SK-N-SH (cell line): Measurements from ENCODE around the gene TSHR. TPM values are rescaled to one million over a fixed set of nuclear protein-coding genes. Genes with fewer than 3 reads are reported as not detected.

Source experiments
- CTCF ChIA-PET: fragments of 300-600, 350-600 bp; formaldehyde crosslinking; extraction: SDS; loops from one replicate; lab custom pipeline; 2021; lab: Yijun Ruan, JAX
- POLR2A ChIA-PET: fragments of 350-600 bp; sonication (Branson Sonifier 250); formaldehyde crosslinking; extraction: SDS; loops from one replicate; lab custom pipeline; 2020; ENCODE audit warnings: antibody characterized with exemption, inconsistent platforms; lab: Yijun Ruan, JAX
- DNase-seq: peaks from one replicate; pipeline ENCODE4 v3.0.0; 2012
- H2AFZ ChIP-seq: fragments of 200-600 bp; sonication (generic); 2 replicates; pipeline ENCODE4 v1.8.1; 2016; ENCODE audit warnings: antibody characterized with exemption, mild to moderate bottlenecking, low read depth
- H3F3A ChIP-seq: fragments of 200-600 bp; sonication (generic); replicated peaks from 2 replicates; pipeline ENCODE3; 2016; ENCODE audit warnings: antibody characterized with exemption, mild to moderate bottlenecking; ENCODE audit not compliant: insufficient read depth
- H3K27ac ChIP-seq, 2 experiments: fragments of 200-500 bp in 1 of 2; fragments of 200-600 bp in 1 of 2; sonication (Bioruptor generic) in 1 of 2; sonication (generic), shearing (Covaris generic) in 1 of 2; 2 replicates each; pipeline versions ENCODE4 v1.5.1 to v1.6.1; 2014 to 2016; ENCODE audit warnings: low read depth in 2 of 2, inconsistent platforms in 1 of 2, low read length in 1 of 2, mild to moderate bottlenecking in 1 of 2, mixed read lengths in 1 of 2
- H3K27me3 ChIP-seq: fragments of 200-600 bp; sonication (generic), shearing (Covaris generic); 2 replicates; pipeline ENCODE4 v1.6.1; 2016; ENCODE audit warnings: mixed run types; ENCODE audit not compliant: insufficient read depth
- H3K36me3 ChIP-seq, 2 experiments: fragments of 200-500 bp in 1 of 2; fragments of 200-600 bp in 1 of 2; sonication (Bioruptor generic) in 1 of 2; sonication (generic) in 1 of 2; replicated peaks in 1 of 2; 2 replicates each; pipeline versions ENCODE3 to v1.5.1; 2014 to 2016; ENCODE audit warnings: low read length in 1 of 2, mild to moderate bottlenecking in 1 of 2; ENCODE audit not compliant: insufficient read depth in 2 of 2, control insufficient read depth in 1 of 2
- H3K4me1 ChIP-seq, 2 experiments: fragments of 200-500 bp in 1 of 2; fragments of 200-600 bp in 1 of 2; sonication (Bioruptor generic) in 1 of 2; sonication (generic), shearing (Covaris generic) in 1 of 2; 2 replicates each; pipeline versions ENCODE4 v1.5.1 to v1.6.1; 2014 to 2016; ENCODE audit warnings: low read depth in 1 of 2, low read length in 1 of 2, mixed run types in 1 of 2; ENCODE audit not compliant: insufficient read depth in 2 of 2, control insufficient read depth in 1 of 2
- H3K4me2 ChIP-seq: fragments of 200-600 bp; sonication (generic), shearing (Covaris generic); 2 replicates; pipeline ENCODE4 v1.6.1; 2017; ENCODE audit warnings: mixed run types
- H3K4me3 ChIP-seq, 2 experiments: fragments of 200-500 bp in 1 of 2; fragments of 200-600 bp in 1 of 2; sonication (Bioruptor generic) in 1 of 2; sonication (generic), shearing (Covaris generic) in 1 of 2; 2 replicates each; pipeline versions ENCODE4 v1.5.1 to v1.8.1; 2014 to 2016; ENCODE audit warnings: low read depth in 2 of 2, inconsistent platforms in 1 of 2, low read length in 1 of 2, mild to moderate bottlenecking in 1 of 2, mixed read lengths in 1 of 2, moderate library complexity in 1 of 2
- H3K79me2 ChIP-seq: fragments of 200-600 bp; sonication (generic); 2 replicates; pipeline ENCODE4 v1.8.1; 2017; ENCODE audit warnings: mild to moderate bottlenecking; ENCODE audit not compliant: insufficient read depth
- H3K9ac ChIP-seq: fragments of 200-600 bp; sonication (generic); 2 replicates; pipeline ENCODE4 v1.6.1; 2017; ENCODE audit warnings: mixed run types
- H3K9me2 ChIP-seq: fragments of 200-600 bp; sonication (generic); 2 replicates; pipeline ENCODE4 v1.6.1; 2017; ENCODE audit warnings: mixed run types
- H3K9me3 ChIP-seq: fragments of 200-600 bp; sonication (generic); 2 replicates; pipeline ENCODE4 v1.6.1; 2017; ENCODE audit warnings: mixed run types, mild to moderate bottlenecking, moderate library complexity
- H4K20me1 ChIP-seq: fragments of 200-600 bp; sonication (generic); 2 replicates; pipeline ENCODE4 v1.6.1; 2017; ENCODE audit warnings: mild to moderate bottlenecking, mixed run types; ENCODE audit not compliant: insufficient read depth
- CTCF ChIP-seq: fragments of 200-600 bp; sonication (generic); IDR thresholded peaks from 2 replicates; pipeline ENCODE4 v1.6.1; 2017; ENCODE audit warnings: antibody characterized with exemption, mild to moderate bottlenecking, moderate library complexity
- FOXM1 ChIP-seq: IDR thresholded peaks from 2 replicates; pipeline ENCODE4 v1.4.0; 2012; ENCODE audit warnings: low read depth, mild to moderate bottlenecking
- GABPA ChIP-seq: IDR thresholded peaks from 2 replicates; pipeline ENCODE4 v1.4.0; 2012; ENCODE audit warnings: low read depth, mild to moderate bottlenecking
- GATA2 ChIP-seq: sonication (generic); formaldehyde crosslinking; IDR thresholded peaks from 2 replicates; pipeline ENCODE4 v1.5.0; 2020; ENCODE audit warnings: mild to moderate bottlenecking, missing genetic modification reagents
- POLR2AphosphoS5 ChIP-seq: IDR thresholded peaks from 2 replicates; pipeline ENCODE4 v1.6.1; 2012; ENCODE audit warnings: low read depth, low read length
- RAD21 ChIP-seq: IDR thresholded peaks from 2 replicates; pipeline ENCODE4 v1.6.1; 2012; ENCODE audit warnings: mild to moderate bottlenecking, low read length
- SMC3 ChIP-seq: IDR thresholded peaks from 2 replicates; pipeline ENCODE4 v1.6.1; 2012; ENCODE audit warnings: low read depth, low read length, improper control_type of control experiment
- TEAD4 ChIP-seq: IDR thresholded peaks from 2 replicates; pipeline ENCODE4 v1.4.0; 2012; ENCODE audit warnings: mild to moderate bottlenecking, borderline replicate concordance; ENCODE audit not compliant: insufficient read depth
- WGBS: methylation state at CpG from one replicate; pipeline ENCODE4 v1.1.6; 2017; ENCODE audit warnings: low lambda C conversion rate; 5-methylcytosine and 5-hydroxymethylcytosine counted together
- polyA plus RNA-seq, 3 experiments: library from polyadenylated mRNA; depleted of rRNA; stranded (reverse); fragments of >200 nt; gene quantifications; 2 replicates each; pipeline ENCODE4 v1.2.3, GENCODE V29; 2012

The TSHR gene
- polyA plus RNA-seq, 1 of the 3 experiments (the other 2 are of a cell fraction), result not detected

- H3K36me3 ChIP-seq, result no peaks in the 10 kb centered on the region
- H4K20me1 ChIP-seq, result no peaks in the 10 kb centered on the region
- CTCF ChIA-PET, result interaction anchor here (0.7 to 3.2 kb wide), 8 partner anchors 9 to 933 kb away, joined by 3 to 15 read pairs (median 6); partner anchors contain the start of gene TSHR
- no peak overlapping the region for H3K4me2 ChIP-seq
- DNase-seq, result no peak
- no peaks in the 10 kb centered on the region for H3F3A ChIP-seq
- POLR2A ChIA-PET, result no interaction called here
- no peaks in the 10 kb centered on the region for H3K9me2 ChIP-seq
- TF ChIP-seq POLR2AphosphoS5, result no peak
- no peak for TF ChIP-seq GATA2
- no peak for TF ChIP-seq TEAD4
- no peaks in the 10 kb centered on the region for H3K9me3 ChIP-seq
- peaks cover 13% of the 10 kb centered on the region; the same call in 1 of the 2 replicates for H3K27me3 ChIP-seq
- no peak overlapping the region for H3K9ac ChIP-seq
- H3K4me3 ChIP-seq, result no peak overlapping the region
- WGBS, result 57% methylated on average over 6 of the region's 6 CpGs
- no peaks in the 10 kb centered on the region for H3K79me2 ChIP-seq
- peak overlapping the region; percentile 9; the same call in 1 of the 2 replicates for H2AFZ ChIP-seq
- no peaks in the 10 kb centered on the region; a peak in 1 of 4 replicates for H3K4me1 ChIP-seq
- H3K27ac ChIP-seq, result no peak overlapping the region
Observed at GRCh38 chr14:80988735-80989429, 33.5 kb downstream of the TSHR start.

GRCh38 chr14:80992580-80992979 lies 37.2 kb downstream of the TSHR start:
- no peak for TF ChIP-seq POLR2AphosphoS5
- WGBS, result 40% methylated on average over 3 of the region's 3 CpGs
- Histone ChIP-seq H3K27ac (no peak overlapping the region), H3K27me3 (peaks cover 21% of the 10 kb centered on the region), H3K9me3 (no peaks in the 10 kb centered on the region), H3K4me1 (no peaks in the 10 kb centered on the region; a peak in 1 of 4 replicates), H4K20me1 (no peaks in the 10 kb centered on the region), H3K4me3 (no peak overlapping the region), H3K4me2 (no peak overlapping the region), H3K9me2 (no peaks in the 10 kb centered on the region), H3K36me3 (no peaks in the 10 kb centered on the region), H3K9ac (no peak overlapping the region), H3K79me2 (no peaks in the 10 kb centered on the region), H3F3A (no peaks in the 10 kb centered on the region), H2AFZ (no peak overlapping the region)
- CTCF ChIA-PET, result interaction anchor here (1.0 to 2.1 kb wide), 5 partner anchors 37 to 472 kb away, joined by 3 to 6 read pairs (median 4); partner anchors contain the start of gene TSHR
- POLR2A ChIA-PET, result no interaction called here
- DNase-seq, result no peak

- ChIA-PET POLR2A (interaction anchor here (0.7 to 1.5 kb wide), 3 partner anchors 169 to 468 kb away, joined by 3 to 5 read pairs (median 3); no protein-coding TSS in a partner anchor), CTCF (interaction anchor here (0.6 to 2.8 kb wide), 34 partner anchors 9 to 782 kb away, joined by 3 to 29 read pairs (median 4); partner anchors contain the start of gene TSHR)
- Histone ChIP-seq H3K9me3 (no peaks in the 10 kb centered on the region), H3K4me3 (peak overlapping the region in 1 of 2 experiments; percentile 36; a peak in 1 of 4 replicates), H3K9ac (no peak overlapping the region), H3K27ac (no peak overlapping the region), H3K36me3 (no peaks in the 10 kb centered on the region), H3K4me1 (no peaks in the 10 kb centered on the region), H3K9me2 (no peaks in the 10 kb centered on the region), H4K20me1 (no peaks in the 10 kb centered on the region), H3F3A (no peaks in the 10 kb centered on the region), H3K79me2 (no peaks in the 10 kb centered on the region), H3K27me3 (peaks cover 8% of the 10 kb centered on the region; the same call in 1 of the 2 replicates), H3K4me2 (peak overlapping the region; percentile 57), H2AFZ (0 out of 2 replicates have a peak overlapping the region, but pooled peaks have one; percentile 18)
- TF ChIP-seq FOXM1, result no peak
- TF ChIP-seq SMC3, result peak; percentile 83
- TF ChIP-seq GABPA, result no peak
- peak; percentile 80 for TF ChIP-seq CTCF
- peak; percentile 65 for TF ChIP-seq RAD21
- 29% methylated on average over 13 of the region's 13 CpGs for WGBS
- DNase-seq, result peak; percentile 50
Observed at GRCh38 chr14:80996049-80996901, 40.9 kb downstream of the TSHR start.
